HG02870 (cell line): ENCODE data around the gene ENTHD1.

Source experiments
- ATAC-seq: cut with Tn5 transposase; IDR thresholded peaks from one replicate; pipeline ENCODE4 v1.9.1; 2021; ENCODE audit warnings: mild to moderate bottlenecking, moderate library complexity; ENCODE audit not compliant: unreplicated experiment

Gene ENTHD1

GRCh38 chr22:39718206-39718605 lies 175.4 kb downstream of the ENTHD1 start:
- ATAC-seq: no peak

- no peak for ATAC-seq
Measured at GRCh38 chr22:39717099-39717498, 176.5 kb downstream of the ENTHD1 start.

GRCh38 chr22:39716534-39716933 lies 177.0 kb downstream of the ENTHD1 start:
- no peak for ATAC-seq

DNA sequence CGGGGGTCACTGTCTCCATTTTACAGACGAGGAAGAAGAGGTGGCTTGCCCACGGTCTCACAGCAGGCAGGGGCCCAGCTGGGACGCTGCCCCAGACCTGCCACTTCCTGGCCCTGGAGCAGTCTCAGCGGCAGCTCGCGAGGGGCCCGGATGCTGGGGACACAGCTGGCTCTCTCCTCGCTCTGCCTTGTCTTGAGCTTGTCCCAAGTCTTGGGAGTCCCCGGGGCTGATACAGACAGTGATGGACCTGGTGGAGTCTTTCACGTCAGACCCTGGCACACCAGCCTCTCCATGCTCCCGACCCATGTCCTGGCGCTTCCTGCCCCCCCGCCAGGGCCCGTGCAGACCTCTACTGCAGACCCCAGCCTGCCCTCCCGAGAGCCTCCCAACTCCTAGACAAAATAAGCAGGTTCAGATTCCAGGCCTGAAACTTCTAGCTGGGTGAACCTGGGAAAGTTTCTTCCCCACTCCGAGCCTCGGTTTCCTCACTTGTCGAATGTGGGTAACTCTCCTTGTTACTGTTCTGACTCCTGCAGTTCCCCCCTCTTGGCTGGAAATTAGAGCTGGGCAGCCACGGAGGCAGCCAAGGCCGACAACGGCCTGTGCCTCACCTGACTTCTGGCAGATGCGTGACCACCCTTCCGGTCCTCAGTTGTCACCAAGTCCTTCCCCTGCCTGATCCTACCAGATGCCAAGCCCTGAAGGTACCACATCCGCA lies 177.6 kb downstream of the ENTHD1 start:
- no peak for ATAC-seq

- ATAC-seq: no peak
Measured at GRCh38 chr22:39714321-39714720, 179.2 kb downstream of the ENTHD1 start.

GRCh38 chr22:39713799-39714290 lies 179.7 kb downstream of the ENTHD1 start:
- no peak for ATAC-seq

DNA sequence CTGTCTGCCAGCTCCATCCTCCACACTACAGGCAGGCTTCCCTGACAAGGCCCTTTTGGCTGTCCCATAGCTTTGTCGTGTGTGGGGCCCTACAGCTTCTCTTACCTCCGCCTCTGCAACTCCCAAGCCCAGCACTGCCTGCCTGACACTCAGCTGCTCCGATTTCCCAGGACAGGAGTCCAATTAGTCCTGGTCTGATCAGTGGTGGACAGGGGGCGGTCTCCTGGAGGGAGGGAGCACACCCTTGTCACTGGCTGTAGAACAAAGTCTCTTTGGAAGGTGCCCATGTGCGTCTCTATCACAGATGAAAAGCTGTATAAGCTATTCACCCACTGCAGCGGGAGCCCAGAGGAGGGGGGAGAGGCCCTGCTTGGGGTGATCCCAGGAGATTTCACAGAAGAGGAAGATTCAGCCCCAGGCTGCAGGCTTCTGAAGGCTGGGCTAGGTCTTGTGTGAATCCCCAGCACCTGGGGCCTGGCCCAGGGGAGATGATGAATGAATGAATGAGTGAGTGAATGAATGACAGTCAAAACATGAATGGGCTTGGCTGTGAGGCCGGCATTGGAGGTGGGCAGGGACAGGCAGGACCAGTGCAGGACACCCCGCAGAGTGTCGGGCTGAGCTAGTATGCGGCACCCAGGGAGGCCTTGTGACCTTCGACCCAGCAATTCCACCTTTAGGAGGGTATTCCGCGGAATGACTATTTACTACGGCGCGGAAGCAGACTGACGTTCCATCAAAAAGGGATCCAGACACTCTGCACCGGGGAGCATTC lies 180.6 kb downstream of the ENTHD1 start:
- ATAC-seq: no peak

DNA sequence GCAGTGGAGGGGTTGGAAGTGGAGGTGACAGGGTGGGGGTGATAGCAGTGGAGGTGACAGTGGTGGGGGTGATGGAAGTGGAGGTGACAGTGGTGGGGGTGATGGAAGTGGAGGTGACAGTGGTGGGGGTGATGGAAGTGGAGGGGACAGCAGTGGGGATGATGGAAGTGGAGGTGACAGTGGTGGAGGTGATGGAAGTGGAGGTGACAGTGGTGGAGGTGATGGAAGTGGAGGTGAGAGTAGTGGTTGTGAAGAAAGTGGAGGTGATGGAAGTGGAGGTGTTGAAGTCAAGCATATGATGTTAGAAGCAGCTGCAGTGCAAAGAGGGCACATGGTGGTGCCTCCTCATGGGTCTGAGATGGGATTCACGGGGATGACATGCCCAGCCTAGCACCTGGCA lies 181.5 kb downstream of the ENTHD1 start:
- no peak for ATAC-seq

DNA sequence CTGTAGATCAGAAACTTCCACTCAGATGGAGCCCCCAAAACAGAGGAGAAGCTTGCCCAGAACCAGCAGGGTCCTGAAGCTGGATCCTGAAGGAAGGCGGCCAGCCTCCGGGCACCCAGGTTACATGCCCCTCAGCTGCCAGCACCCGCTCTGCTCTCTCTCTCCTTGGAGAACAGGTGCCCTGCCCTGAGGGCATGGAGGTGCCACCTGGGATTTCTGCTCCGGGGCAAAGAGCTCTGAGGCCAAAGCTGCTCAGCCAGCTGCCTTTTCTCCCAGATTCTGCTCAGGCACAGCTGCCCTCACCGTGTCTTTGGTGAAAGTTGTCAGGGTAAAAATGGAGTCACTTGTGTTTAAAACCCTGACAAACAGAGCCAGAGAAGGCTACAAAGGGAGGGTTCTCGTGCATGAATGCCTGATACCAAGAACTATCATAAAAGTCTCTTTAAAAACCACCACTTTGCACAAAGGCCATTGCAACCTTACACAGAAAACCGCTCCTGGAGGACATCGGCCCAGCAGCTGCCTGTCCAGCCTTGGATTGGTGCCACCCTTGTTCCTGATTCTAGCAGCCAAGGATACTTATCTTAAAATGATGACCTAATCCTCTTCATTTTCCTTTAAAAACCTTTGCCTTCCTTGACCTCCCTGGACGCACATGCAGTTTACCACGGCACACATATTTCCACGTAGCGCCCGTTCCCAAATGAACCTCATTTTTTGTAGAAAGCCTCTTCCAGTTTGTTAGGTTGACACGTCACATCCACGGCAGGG lies 183.0 kb downstream of the ENTHD1 start:
- ATAC-seq: no peak

- no peak for ATAC-seq
Measured at GRCh38 chr22:39707816-39708215, 185.7 kb downstream of the ENTHD1 start.

DNA sequence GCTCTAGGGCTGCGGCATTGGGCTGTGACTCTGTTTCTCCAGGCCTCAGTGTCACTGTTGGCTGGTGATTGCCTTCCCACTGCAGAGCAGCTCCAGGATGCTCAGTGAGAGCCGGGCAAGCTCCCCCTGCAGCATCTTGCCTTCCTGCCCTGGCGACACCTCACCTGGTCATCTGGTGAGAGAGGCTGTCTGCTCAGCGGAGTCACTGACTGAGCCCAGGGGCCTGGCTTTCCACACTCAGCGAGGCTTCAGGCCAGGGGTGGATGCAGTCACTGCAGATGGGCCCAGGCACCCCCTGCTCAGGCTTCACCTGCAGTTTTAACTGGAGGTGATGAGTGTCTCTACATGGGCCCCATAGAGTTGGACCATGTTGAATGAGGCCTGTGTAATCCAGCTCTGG lies 186.2 kb downstream of the ENTHD1 start:
- no peak for ATAC-seq

DNA sequence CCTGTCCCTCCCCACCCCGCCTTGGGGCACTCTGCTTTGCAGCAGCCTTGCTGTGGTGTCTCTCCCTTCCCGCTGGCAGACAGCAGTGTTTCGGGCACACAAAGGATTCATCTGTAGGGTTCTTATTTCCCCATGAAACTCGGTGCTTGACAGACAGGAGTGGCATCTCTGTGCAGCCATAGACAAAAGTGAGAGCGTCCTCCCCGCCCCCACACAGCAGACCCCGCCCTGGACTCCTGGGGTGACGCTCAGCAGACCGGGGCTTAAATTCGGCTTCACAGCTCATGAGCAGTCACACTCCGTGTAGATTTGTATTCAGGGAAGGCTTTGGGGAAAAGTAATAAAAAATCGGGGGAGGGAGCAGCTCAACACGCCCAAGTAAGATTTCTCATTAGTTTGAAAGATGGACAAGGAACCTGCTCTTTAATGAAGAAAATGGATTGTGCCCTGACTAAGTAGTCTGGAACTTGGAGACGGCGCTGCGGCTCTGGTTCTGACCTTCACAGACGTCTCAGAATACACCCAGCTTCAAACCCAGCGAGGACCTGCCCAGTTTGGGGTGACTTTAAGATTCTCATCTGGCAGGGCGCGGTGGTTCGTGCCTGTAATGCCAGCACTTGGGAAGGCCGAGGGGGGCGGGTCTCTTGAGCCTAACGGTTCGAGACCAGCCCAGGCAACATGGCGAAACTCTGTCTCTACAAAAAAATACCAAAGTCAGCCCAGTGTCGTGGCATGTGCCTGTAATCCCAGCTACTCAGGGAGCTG lies 187.0 kb downstream of the ENTHD1 start:
- no peak for ATAC-seq

- no peak for ATAC-seq
Measured at GRCh38 chr22:39705386-39705785, 188.2 kb downstream of the ENTHD1 start.

DNA sequence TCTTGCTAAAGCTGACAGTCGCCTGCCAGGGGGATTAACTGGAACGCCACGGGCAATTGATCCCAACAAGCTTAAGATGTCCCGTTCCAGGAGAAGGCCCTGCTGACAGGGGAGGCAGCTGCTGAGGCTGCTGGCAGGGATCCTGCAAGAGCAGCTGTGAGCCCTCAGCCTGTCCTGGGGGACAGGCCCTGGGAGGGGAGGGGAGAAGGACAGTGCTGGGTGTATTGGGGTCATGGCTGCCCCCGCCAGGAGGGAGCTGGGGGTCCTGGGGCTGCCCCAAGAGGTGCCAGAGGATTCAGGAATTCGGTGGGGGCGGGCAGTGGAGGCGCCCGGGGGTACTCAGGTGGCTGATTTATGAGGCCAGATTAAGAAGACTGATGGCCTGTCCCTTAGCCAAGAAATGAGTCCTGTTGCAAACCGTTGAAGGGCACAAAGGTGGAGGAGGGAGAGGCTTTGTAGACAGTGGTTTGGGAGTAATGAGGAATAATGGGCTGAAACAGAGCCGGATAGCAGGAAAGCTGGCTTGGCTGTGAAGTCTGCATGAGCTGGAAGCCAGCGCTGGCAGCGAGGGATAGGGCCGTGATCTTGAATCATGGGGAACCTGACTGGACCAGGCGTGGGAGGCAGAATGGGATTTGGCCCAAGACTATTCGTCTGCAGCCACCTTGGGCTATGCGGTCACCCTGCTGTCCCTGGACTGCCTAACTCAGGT lies 189.5 kb downstream of the ENTHD1 start:
- no peak for ATAC-seq

GRCh38 chr22:39703091-39703490 lies 190.5 kb downstream of the ENTHD1 start:
- ATAC-seq: no peak

DNA sequence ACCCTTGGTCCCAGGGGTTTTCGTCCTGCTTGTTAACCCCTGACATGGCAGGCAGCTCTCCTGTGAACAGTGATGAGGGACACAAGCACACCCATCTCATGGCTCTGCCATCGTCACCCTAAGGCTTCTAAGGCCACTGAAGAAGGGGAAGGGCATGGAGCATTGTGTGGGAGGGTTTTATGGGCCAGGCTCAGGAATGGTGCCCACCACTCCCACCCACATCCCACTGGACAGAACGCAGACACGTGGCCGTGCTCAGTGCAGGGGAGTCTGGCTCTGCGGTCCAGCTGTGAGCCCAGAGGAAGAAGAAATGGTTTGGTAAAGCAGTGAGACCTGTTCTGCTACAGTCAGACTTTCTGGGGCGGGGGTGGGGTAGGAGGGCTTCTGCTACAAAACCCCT lies 193.0 kb downstream of the ENTHD1 start:
- ATAC-seq: no peak

DNA sequence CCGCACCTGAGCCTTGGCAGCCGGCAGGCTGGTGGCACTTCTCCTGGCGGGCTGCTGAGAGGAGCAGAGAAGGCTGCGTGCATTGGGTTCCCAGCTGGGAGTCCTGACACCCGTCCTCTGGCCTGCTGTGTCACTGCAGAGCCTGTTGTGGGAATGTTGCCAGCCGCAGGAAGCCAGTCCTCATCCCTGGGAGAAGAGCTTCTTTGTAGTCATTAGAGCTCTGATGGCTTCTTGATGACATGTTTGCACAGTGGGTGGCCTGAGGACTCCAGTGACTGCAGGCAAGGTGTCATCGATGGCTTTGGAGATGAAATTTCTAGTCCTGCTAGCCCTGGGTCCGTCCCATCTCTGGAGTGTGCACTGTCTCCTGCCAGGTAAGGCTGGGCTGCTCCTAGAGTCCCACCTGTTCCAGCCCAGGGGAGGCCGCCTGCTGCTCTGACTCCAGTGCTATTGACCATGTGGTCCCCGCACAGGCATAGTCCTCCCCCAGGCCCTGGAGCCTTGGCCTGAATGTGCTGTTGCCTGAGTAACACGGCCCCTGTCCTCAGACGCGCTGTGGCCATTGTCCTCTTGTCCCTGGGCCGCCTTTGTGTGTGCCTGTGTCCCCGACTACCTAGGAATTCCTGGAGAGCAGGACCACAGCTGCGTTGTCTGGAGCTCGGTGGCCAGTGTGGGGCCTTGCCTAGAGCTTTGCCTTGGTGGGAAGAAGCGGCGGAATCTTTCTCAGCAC lies 193.8 kb downstream of the ENTHD1 start:
- ATAC-seq: no peak

- no peak for ATAC-seq
Measured at GRCh38 chr22:39697790-39698430, 195.7 kb downstream of the ENTHD1 start.

GRCh38 chr22:39693943-39694500 lies 199.5 kb downstream of the ENTHD1 start:
- no peak for ATAC-seq
